Keratinocyte (primary cell): ENCODE results near the gene TBC1D14. TPM values are rescaled to one million over a fixed set of nuclear protein-coding genes. Genes with fewer than 3 reads are reported as not detected.

Source experiments
- DNase-seq: peaks from one replicate; pipeline ENCODE4 v3.0.0-alpha.2; 2011; ENCODE audit warnings: low read depth, missing footprints, low spot score
- FAIRE-seq: peaks from 2 replicates; lab custom pipeline; 2011; peaks lifted over from hg19 to GRCh38; lab: Jason Lieb, UNC
- H2AFZ ChIP-seq: 2 replicates; pipeline ENCODE4 v1.6.0; 2012; ENCODE audit warnings: low read length, control low read depth, inconsistent platforms; ENCODE audit not compliant: control insufficient read depth
- H3K27ac ChIP-seq: 2 replicates; pipeline ENCODE4 v1.5.1; 2011; ENCODE audit warnings: low read length; ENCODE audit not compliant: control insufficient read depth, insufficient read depth
- H3K27me3 ChIP-seq: 3 replicates; pipeline ENCODE4 v1.6.0; 2011; ENCODE audit warnings: low read length; ENCODE audit not compliant: control insufficient read depth, insufficient read depth; ENCODE audit errors: extremely low read depth
- H3K36me3 ChIP-seq, 2 experiments: 2 replicates in 1 of 2; 3 replicates in 1 of 2; pipeline ENCODE4 v1.5.1; 2011; ENCODE audit warnings: low read length in 2 of 2, mild to moderate bottlenecking in 1 of 2; ENCODE audit not compliant: control insufficient read depth in 2 of 2, insufficient read depth in 2 of 2; ENCODE audit errors: extremely low read depth in 1 of 2
- H3K4me1 ChIP-seq: 3 replicates; pipeline ENCODE4 v1.5.1; 2011; ENCODE audit warnings: low read length; ENCODE audit not compliant: control insufficient read depth, insufficient read depth; ENCODE audit errors: extremely low read depth
- H3K4me2 ChIP-seq: 3 replicates; pipeline ENCODE4 v1.6.0; 2011; ENCODE audit warnings: low read depth, low read length; ENCODE audit not compliant: control insufficient read depth, insufficient read depth; ENCODE audit errors: extremely low read depth
- H3K4me3 ChIP-seq, 3 experiments: fragments of 200-600 bp in 1 of 3; sonication (generic) in 1 of 3; 2 replicates in 2 of 3; 3 replicates in 1 of 3; pipeline ENCODE4 v1.5.1; 2011 to 2016; ENCODE audit warnings: low read length in 3 of 3, mild to moderate bottlenecking in 3 of 3, control low read depth in 2 of 3, inconsistent platforms in 1 of 3, low read depth in 1 of 3, mixed read lengths in 1 of 3, mixed run types in 1 of 3, moderate library complexity in 1 of 3; ENCODE audit not compliant: control insufficient read depth in 2 of 3, insufficient read depth in 2 of 3; ENCODE audit errors: extremely low read depth in 1 of 3
- H3K79me2 ChIP-seq: 2 replicates; pipeline ENCODE4 v1.6.0; 2012; ENCODE audit warnings: low read length; ENCODE audit not compliant: control insufficient read depth, insufficient read depth
- H3K9ac ChIP-seq: 3 replicates; pipeline ENCODE4 v1.6.0; 2011; ENCODE audit warnings: low read length; ENCODE audit not compliant: control insufficient read depth, insufficient read depth; ENCODE audit errors: extremely low read depth
- H3K9me1 ChIP-seq: 3 replicates; pipeline ENCODE4 v1.6.0; 2011; ENCODE audit warnings: low read length; ENCODE audit not compliant: control insufficient read depth, insufficient read depth; ENCODE audit errors: extremely low read depth
- H3K9me3 ChIP-seq: 2 replicates; pipeline ENCODE4 v1.5.1; 2012; ENCODE audit warnings: low read depth, low read length; ENCODE audit not compliant: control insufficient read depth
- H4K20me1 ChIP-seq: 3 replicates; pipeline ENCODE4 v1.6.0; 2011; ENCODE audit warnings: low read length; ENCODE audit not compliant: control insufficient read depth, insufficient read depth; ENCODE audit errors: extremely low read depth
- EZH2 ChIP-seq: IDR thresholded peaks from one replicate; pipeline ENCODE4 v1.6.1; 2012; ENCODE audit warnings: inconsistent platforms, mild to moderate bottlenecking, low read length, moderate library complexity
- dilution Hi-C: fragments of 300-500 bp; cut with MboI; formaldehyde crosslinking; loops from one replicate; pipeline ENCODE4 v1.7.0; 2020; ENCODE audit warnings: low sequenced_read_pairs; ENCODE audit not compliant: extremely low pct_ligation_motif_present
- polyA plus RNA-seq, 5 experiments: library from polyadenylated mRNA; depleted of rRNA in 3 of 5; stranded (reverse) in 3 of 5; stranded (forward) in 1 of 5; unstranded in 1 of 5; fragments of >200 nt; gene quantifications; 1 replicate in 1 of 5; 2 replicates in 3 of 5; 3 replicates in 1 of 5; pipeline versions ENCODE4 v1.2.1 to v1.2.3, GENCODE V29; 2011 to 2012; ENCODE audit warnings: missing spikeins in 2 of 5, low read depth in 1 of 5, low replicate concordance in 1 of 5
- TF ChIP-seq, protein P1 (sequence below), 3 experiments: IDR thresholded peaks in 1 of 3; conservative IDR thresholded peaks in 1 of 3; optimal IDR thresholded peaks in 1 of 3; 2 replicates in 2 of 3; 3 replicates in 1 of 3; pipeline versions ENCODE3 to v1.5.1; 2011; ENCODE audit warnings: low read length in 3 of 3, mild to moderate bottlenecking in 3 of 3, moderate library complexity in 2 of 3, control low read depth in 1 of 3, inconsistent platforms in 1 of 3; ENCODE audit not compliant: insufficient read depth in 2 of 3; ENCODE audit errors: extremely low read depth in 1 of 3

TBC1D14 gene
- polyA plus RNA-seq, 1 donor (not counting 4 experiments of a cell fraction or from before 2014, with no cell fraction given): 55.1 TPM

DNA sequence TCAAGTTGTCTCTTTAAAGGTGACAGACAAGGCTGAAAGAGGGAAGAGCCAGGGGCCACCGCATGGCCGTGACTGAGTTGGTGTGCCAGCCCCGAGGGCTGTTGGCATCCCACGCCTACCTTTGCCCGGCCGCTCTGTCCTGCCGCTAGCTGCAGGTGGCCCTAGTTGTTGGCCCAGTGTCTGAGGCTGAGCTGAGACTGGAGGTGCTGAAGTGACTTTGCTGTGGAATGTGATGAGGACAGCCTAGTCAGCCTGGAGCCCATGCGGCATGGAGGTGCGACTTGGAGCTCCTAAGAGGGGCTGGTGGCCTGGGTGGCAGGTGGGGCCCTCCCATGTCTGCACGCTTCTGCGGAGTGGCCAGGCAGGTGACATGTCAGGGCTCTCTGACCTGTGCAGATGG lies 140.1 kb downstream of the TBC1D14 start:
- Histone ChIP-seq H3K27ac (no peak overlapping the region), H3K79me2 (peaks cover 67% of the 10 kb centered on the region), H4K20me1 (peaks cover 6% of the 10 kb centered on the region), H3K27me3 (no peaks in the 10 kb centered on the region), H3K4me2 (no peak overlapping the region), H3K9me3 (no peaks in the 10 kb centered on the region), H2AFZ (no peak overlapping the region), H3K4me3 (no peak overlapping the region), H3K36me3 (peaks cover 10 to 24% of the 10 kb centered on the region in 2 experiments), H3K9me1 (peaks cover 2% of the 10 kb centered on the region), H3K9ac (no peak overlapping the region), H3K4me1 (peaks cover 5% of the 10 kb centered on the region)
- DNase-seq (no peak), FAIRE-seq (no peak)
- dilution Hi-C loops: no loop called here
- TF ChIP-seq, protein P1, sequence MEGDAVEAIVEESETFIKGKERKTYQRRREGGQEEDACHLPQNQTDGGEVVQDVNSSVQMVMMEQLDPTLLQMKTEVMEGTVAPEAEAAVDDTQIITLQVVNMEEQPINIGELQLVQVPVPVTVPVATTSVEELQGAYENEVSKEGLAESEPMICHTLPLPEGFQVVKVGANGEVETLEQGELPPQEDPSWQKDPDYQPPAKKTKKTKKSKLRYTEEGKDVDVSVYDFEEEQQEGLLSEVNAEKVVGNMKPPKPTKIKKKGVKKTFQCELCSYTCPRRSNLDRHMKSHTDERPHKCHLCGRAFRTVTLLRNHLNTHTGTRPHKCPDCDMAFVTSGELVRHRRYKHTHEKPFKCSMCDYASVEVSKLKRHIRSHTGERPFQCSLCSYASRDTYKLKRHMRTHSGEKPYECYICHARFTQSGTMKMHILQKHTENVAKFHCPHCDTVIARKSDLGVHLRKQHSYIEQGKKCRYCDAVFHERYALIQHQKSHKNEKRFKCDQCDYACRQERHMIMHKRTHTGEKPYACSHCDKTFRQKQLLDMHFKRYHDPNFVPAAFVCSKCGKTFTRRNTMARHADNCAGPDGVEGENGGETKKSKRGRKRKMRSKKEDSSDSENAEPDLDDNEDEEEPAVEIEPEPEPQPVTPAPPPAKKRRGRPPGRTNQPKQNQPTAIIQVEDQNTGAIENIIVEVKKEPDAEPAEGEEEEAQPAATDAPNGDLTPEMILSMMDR (optimal IDR thresholded peaks at IDR 0.05 in 1 of 3, IDR thresholded peaks at IDR 0.05 in 1 of 3, conservative IDR thresholded peaks at IDR 0.05 in 1 of 3; ENCODE audit: extremely low read depth in 1 of 3, insufficient read depth in 2 of 3, low read length in 3 of 3): no peak
- no peak for TF ChIP-seq EZH2

- H3K4me1 ChIP-seq: no peaks in the 10 kb centered on the region
- H2AFZ ChIP-seq: no peak overlapping the region
- H4K20me1 ChIP-seq: peaks cover 2% of the 10 kb centered on the region
- no peaks in the 10 kb centered on the region for H3K27me3 ChIP-seq
- peaks cover 59% of the 10 kb centered on the region for H3K79me2 ChIP-seq
- no peak overlapping the region for H3K27ac ChIP-seq
- no peak overlapping the region for H3K9ac ChIP-seq
- H3K9me3 ChIP-seq: no peaks in the 10 kb centered on the region
- FAIRE-seq (no peak), DNase-seq (no peak)
- H3K36me3 ChIP-seq: peaks cover 10 to 21% of the 10 kb centered on the region in 2 experiments
- TF ChIP-seq, protein P1 (optimal IDR thresholded peaks at IDR 0.05 in 1 of 3, IDR thresholded peaks at IDR 0.05 in 1 of 3, conservative IDR thresholded peaks at IDR 0.05 in 1 of 3; ENCODE audit: extremely low read depth in 1 of 3, insufficient read depth in 2 of 3, low read length in 3 of 3): no peak
- no peak for TF ChIP-seq EZH2
- H3K9me1 ChIP-seq: peaks cover 2% of the 10 kb centered on the region
- dilution Hi-C loops: no loop called here
- H3K4me3 ChIP-seq: no peak overlapping the region
- no peak overlapping the region for H3K4me2 ChIP-seq
These were observed 141.0 kb downstream of the TBC1D14 start for GRCh38 chr4:7050481-7051143.
